Lung (tissue), 12 donors: ENCODE data around the gene NPDC1. TPM values are rescaled to one million over a fixed set of nuclear protein-coding genes. Genes with fewer than 3 reads are reported as not detected.

ENCODE experiments used
- ATAC-seq: fragments of 200-7000 bp; cut with Tn5 transposase; one replicate; pipeline ENCODE4 v1.9.1; 2020; ENCODE audit warnings: moderate number of reproducible peaks; ENCODE audit not compliant: insufficient read depth, low FRiP score
- DNase-seq, 3 donors: peaks; one replicate each; pipeline ENCODE4 v3.0.0-alpha.2; 2013 to 2017
- H3K27ac ChIP-seq, 2 donors: one replicate each; pipeline ENCODE4 v1.5.1; 2013; ENCODE audit warnings: mild to moderate bottlenecking in 2 of 2, moderate library complexity in 2 of 2, control low read depth in 1 of 2, inconsistent platforms in 1 of 2, low read depth in 1 of 2, low read length in 1 of 2
- H3K27me3 ChIP-seq, 3 donors: one replicate each; pipeline ENCODE4 v1.5.1; 2013; ENCODE audit warnings: low read length in 2 of 3; ENCODE audit not compliant: control insufficient read depth in 3 of 3, insufficient read depth in 3 of 3
- H3K36me3 ChIP-seq, 4 donors: one replicate each; pipeline ENCODE4 v1.5.1; 2013; ENCODE audit warnings: low read length in 4 of 4, mild to moderate bottlenecking in 1 of 4, moderate library complexity in 1 of 4; ENCODE audit not compliant: control insufficient read depth in 4 of 4, insufficient read depth in 4 of 4
- H3K4me1 ChIP-seq, 5 donors: one replicate each; pipeline ENCODE4 v1.5.1; 2013; ENCODE audit warnings: low read length in 5 of 5, mild to moderate bottlenecking in 2 of 5, moderate library complexity in 1 of 5; ENCODE audit not compliant: control insufficient read depth in 5 of 5, insufficient read depth in 5 of 5
- H3K4me3 ChIP-seq: one replicate; pipeline ENCODE4 v1.5.1; 2013; ENCODE audit warnings: mild to moderate bottlenecking, control low read depth, moderate library complexity
- H3K9ac ChIP-seq, 2 donors: one replicate each; pipeline ENCODE4 v1.5.1; 2013; ENCODE audit warnings: low read length in 2 of 2, control low read depth in 1 of 2; ENCODE audit not compliant: insufficient read depth in 1 of 2
- H3K9me3 ChIP-seq, 4 donors: one replicate each; pipeline ENCODE4 v1.5.1; 2013; ENCODE audit warnings: low read length in 3 of 4, mild to moderate bottlenecking in 1 of 4, moderate library complexity in 1 of 4; ENCODE audit not compliant: control insufficient read depth in 4 of 4, insufficient read depth in 3 of 4
- WGBS, 2 donors: extraction: QIAGEN DNeasy Blood & Tissue Kit; methylation state at CpG; one replicate each; pipeline ENCODE4 v1.1.7; 2013; 5-methylcytosine and 5-hydroxymethylcytosine counted together
- polyA plus RNA-seq, 2 donors: library from polyadenylated mRNA; stranded (reverse); fragments of 200-250 nt; gene quantifications; one replicate each; pipeline ENCODE4 v1.2.1, GENCODE V29; 2013
- total RNA-seq, 2 donors: library from RNA; depleted of rRNA in 1 of 2; stranded (reverse); fragments of >200 nt in 1 of 2; gene quantifications; one replicate each; pipeline ENCODE4 v1.2.1, GENCODE V29; 2014 to 2021
- TF ChIP-seq, protein P1 (sequence below): IDR thresholded peaks from 2 replicates; pipeline ENCODE4 v1.5.1; 2012; ENCODE audit warnings: mild to moderate bottlenecking; ENCODE audit errors: control extremely low read depth, extremely low read depth
- donor health status: control.
- donor health status: control.
- donor health status: Bipolar disorder and iron deficiency.
- donor health status: healthy.
- donor health status: DM: yes; HTN: yes; CAD: no.

The NPDC1 gene
- total and polyA plus RNA-seq, 4 donors = 28.7 to 99.3 (median 68.3) TPM

DNA sequence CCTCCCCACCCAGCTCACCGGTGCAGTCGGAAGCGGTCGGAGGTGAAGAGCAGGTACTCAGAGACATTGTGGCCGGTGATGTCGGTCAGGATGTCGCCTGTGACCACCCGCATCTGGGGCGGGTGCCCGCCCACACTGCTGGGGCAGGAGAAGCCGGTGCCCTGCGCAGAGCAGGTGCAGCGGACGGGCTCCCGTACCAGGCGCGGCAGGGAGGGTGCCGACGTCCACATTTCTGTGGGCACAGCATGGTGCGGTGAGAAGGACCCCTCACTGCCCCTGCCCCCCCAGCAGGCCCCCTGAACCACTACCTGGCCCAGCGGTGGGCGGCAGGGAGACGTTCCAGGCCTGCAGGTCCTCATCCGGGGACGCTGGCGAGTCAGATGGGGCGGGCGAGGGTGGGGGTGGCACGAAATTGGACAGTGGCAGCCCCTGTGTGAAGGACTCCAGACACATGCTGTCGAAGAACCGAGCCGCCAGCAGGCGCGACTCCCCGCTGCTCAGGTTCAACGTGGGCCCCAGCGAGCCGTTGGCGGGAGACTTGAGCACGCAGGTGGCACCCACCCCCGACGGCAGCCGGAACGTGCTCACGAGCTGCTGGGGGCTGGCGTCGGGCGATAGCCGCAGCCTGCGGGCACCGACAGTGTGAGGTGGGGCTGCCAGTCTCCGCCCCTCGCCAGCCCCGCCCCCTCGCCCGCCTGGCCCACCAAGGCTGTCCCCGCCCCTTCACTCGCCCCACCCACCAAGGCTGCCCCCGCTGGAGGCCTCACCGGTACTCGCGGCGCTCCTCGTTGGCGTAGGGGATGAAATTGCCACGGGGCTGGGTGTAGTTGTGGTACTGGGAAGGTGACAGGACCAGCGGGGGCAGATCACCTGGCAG is 33.0 kb downstream of the NPDC1 start:
- TF ChIP-seq, protein P1, sequence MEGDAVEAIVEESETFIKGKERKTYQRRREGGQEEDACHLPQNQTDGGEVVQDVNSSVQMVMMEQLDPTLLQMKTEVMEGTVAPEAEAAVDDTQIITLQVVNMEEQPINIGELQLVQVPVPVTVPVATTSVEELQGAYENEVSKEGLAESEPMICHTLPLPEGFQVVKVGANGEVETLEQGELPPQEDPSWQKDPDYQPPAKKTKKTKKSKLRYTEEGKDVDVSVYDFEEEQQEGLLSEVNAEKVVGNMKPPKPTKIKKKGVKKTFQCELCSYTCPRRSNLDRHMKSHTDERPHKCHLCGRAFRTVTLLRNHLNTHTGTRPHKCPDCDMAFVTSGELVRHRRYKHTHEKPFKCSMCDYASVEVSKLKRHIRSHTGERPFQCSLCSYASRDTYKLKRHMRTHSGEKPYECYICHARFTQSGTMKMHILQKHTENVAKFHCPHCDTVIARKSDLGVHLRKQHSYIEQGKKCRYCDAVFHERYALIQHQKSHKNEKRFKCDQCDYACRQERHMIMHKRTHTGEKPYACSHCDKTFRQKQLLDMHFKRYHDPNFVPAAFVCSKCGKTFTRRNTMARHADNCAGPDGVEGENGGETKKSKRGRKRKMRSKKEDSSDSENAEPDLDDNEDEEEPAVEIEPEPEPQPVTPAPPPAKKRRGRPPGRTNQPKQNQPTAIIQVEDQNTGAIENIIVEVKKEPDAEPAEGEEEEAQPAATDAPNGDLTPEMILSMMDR = no peak
- H3K36me3 ChIP-seq = peaks cover 0 to 72% (median 8%) of the 10 kb centered on the region in 4 donors
- WGBS, 2 donors = 89 to 93% methylated on average over 67 of the region's 67 CpGs

DNA sequence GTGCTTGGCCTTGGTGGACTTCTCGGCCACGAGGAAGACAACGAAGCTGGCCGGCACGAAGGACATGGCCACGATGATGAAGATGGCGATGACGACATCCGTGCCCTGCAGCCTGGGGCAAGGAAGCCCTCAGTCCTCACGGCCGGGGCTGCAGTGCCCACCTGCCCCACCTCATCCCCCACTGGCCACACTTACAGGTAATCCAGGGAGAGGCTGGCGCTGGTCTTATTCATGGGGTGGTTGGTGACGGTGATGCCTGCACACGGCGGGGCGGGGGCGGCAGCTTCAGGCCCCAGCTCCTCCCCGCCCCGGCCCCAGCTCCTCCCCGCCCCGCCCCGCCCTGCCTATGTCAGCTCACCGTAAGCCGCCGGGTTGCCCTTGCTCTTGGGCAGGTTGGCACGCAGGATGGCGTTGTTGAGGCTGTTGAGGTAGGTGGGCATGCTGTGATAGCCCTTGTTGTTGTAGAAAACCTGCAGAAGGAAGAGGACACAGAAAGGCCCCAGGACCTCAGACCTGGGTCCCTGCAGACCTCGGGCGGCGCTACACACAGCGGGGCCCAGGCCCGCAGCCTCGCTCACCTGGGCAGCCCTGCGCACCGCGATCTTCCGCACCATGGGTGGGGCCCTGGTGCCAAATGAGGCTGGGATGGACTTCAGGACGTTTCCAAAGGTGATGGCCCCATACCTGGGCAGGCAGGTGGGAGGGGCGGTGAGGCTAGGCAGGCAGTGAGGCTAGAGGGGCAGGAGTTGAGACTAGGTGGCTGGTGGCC is 33.9 kb downstream of the NPDC1 start:
- no peaks in the 10 kb centered on the region for H3K27me3 ChIP-seq
- WGBS, 2 donors = 93 to 95% methylated on average over 31 to 39 of the region's 39 CpGs
- H3K4me3 ChIP-seq = no peak overlapping the region
- DNase-seq (no peak), ATAC-seq (no peak)
- H3K9ac ChIP-seq = no peak overlapping the region
- H3K9me3 ChIP-seq = no peaks in the 10 kb centered on the region
- TF ChIP-seq, protein P1 = no peak
- H3K27ac ChIP-seq = no peak overlapping the region
- peaks cover 0 to 66% (median 9%) of the 10 kb centered on the region in 4 donors for H3K36me3 ChIP-seq
- H3K4me1 ChIP-seq = peaks cover 0 to 6% (median 0%) of the 10 kb centered on the region in 5 donors

More for the DNA sequence above, 33.0 kb downstream of the NPDC1 start:
- ATAC-seq (no peak), DNase-seq (no peak)
- H3K4me3 ChIP-seq = no peak overlapping the region
- no peaks in the 10 kb centered on the region for H3K9me3 ChIP-seq
- no peaks in the 10 kb centered on the region for H3K4me1 ChIP-seq
- no peak overlapping the region for H3K9ac ChIP-seq
- no peak overlapping the region for H3K27ac ChIP-seq
- no peaks in the 10 kb centered on the region for H3K27me3 ChIP-seq

DNA sequence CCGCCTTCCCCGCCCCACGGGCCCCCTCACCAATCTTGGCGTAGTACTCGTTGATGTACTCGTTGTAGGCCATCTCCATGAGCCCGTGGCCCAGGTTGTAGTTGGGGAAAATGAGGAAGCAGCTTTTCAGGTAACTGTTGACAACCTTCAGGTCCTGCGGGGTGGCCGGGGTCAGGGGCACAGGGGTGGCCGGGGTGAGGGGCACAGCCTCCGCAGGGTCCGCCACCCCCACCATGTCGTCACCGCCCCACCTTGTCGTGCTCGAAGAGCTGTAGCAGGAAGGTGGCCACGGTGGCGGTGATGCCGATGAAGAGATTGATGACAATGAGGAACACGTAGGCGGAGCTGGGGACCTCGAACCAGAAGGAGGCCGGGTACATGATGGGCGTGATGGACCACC is 34.8 kb downstream of the NPDC1 start:
- Histone ChIP-seq H3K9ac (no peak overlapping the region), H3K36me3 (peaks cover 0 to 57% (median 7%) of the 10 kb centered on the region in 4 donors), H3K27me3 (no peaks in the 10 kb centered on the region), H3K27ac (no peak overlapping the region), H3K9me3 (no peaks in the 10 kb centered on the region), H3K4me1 (peaks cover 0 to 6% (median 0%) of the 10 kb centered on the region in 5 donors), H3K4me3 (no peak overlapping the region)
- 94 to 95% methylated on average over 24 of the region's 24 CpGs for WGBS, 2 donors
- no peak for DNase-seq
- no peak for ATAC-seq
- TF ChIP-seq, protein P1 = no peak
